KOPT-K1 (cell line): ENCODE measurements around the gene ELF3.
"Not testable (repeated sequence)": the region's sequence is repeated elsewhere in the genome, so short reads cannot be mapped to it uniquely, and the experiment has no call there.

Experiments used
- H3K27ac ChIP-seq: fragments of 200-600 bp; sonication (generic); 2 replicates; pipeline ENCODE4 v1.5.1; 2016; ENCODE audit warnings: antibody characterized with exemption, mild to moderate bottlenecking, low read depth, low read length; ENCODE audit not compliant: poor library complexity, severe bottlenecking
- H3K36me3 ChIP-seq: fragments of 200-600 bp; sonication (generic); 2 replicates; pipeline ENCODE4 v1.5.1; 2017; ENCODE audit warnings: antibody characterized with exemption, mild to moderate bottlenecking, low read length, moderate library complexity; ENCODE audit not compliant: insufficient read depth
- H3K9me3 ChIP-seq: fragments of 200-600 bp; sonication (generic); 2 replicates; pipeline ENCODE4 v1.5.1; 2017; ENCODE audit warnings: antibody characterized with exemption, low read length, mild to moderate bottlenecking; ENCODE audit not compliant: insufficient read depth, poor library complexity, severe bottlenecking

ELF3 gene

DNA sequence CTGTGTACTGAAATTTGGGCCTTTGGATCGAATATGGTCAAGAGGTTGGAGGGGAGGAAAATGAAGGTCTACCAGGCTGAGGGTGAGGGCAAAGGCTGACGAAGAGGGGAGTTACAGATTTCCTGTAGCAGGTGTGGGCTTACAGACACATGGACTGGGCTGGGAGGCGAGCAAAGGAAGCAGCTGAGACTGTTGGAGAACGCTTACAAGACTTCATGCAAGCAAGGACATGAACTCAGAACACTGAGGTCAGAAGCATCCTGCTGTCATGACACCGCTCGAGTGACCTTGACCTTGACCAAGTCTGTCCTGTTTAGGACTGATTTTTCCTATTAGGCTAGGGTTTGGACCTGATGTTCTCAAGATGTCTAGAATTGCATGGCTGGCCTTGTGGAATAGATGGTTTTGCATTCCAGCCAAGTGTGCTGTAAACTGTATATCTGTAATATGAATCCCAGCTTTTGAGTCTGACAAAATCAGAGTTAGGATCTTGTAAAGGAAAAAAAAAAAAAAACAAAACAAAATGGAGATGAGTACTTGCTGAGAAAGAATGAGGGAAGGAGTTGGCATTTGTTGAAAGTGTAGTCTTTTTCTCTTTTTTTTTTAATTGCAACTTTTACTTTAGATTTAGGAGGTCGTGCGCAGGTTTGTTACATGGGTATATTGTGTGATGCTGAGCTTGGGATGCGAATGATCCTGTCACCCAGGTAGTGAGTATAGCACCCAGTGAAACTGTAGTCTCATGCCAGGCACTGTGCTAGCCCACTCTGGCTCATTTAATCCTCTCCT, 5.8 kb downstream of the ELF3 start:
- H3K36me3 ChIP-seq: no peaks in the 10 kb centered on the region
- H3K27ac ChIP-seq: no peak overlapping the region
- H3K9me3 ChIP-seq: no peaks in the 10 kb centered on the region

DNA sequence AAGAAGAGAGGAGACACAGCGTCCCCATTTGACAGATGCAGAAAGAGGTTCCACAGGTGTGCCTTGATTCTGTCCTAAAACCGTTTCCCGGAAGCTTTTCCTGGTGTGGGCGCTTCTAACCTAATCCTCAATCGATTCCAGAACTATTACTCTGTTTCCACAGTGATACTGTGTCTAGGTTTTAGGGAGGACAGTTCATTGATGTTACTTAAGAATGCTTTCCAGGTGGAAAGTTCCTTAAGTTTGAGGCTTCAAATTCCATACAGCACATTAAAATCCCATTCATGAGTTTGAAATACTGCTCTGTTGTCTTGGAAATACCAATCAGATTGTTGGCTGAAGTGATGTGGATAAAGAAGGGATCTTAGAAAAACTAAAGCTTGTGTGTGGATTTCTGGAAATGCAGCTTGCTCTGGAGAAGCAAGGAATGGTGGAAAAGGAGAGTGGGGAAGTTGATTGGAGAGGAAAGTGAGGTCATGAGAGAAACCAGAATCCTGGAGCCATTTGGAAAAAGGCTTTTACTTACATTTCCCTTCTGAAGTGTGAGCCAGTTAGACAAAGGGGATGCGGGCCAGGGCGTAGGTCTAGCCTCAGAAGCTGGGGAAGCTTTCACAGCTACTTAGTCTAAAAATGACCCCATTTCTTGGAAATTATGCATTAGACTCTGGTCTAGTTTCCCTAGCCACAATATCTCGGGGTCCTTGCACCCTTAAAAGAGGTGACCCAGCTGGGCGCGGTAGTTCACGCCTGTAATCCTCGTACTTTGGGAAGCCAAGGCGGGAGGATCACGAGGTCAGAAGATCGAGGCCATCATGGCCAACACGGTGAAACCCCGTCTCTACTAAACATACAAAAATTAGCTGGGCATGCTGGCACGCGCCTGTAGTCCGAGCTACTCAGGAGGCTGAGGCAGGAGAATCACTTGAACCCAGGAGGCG, 6.7 kb downstream of the ELF3 start:
- no peaks in the 10 kb centered on the region for H3K36me3 ChIP-seq
- H3K9me3 ChIP-seq: no peaks in the 10 kb centered on the region
- H3K27ac ChIP-seq: no peak overlapping the region

DNA sequence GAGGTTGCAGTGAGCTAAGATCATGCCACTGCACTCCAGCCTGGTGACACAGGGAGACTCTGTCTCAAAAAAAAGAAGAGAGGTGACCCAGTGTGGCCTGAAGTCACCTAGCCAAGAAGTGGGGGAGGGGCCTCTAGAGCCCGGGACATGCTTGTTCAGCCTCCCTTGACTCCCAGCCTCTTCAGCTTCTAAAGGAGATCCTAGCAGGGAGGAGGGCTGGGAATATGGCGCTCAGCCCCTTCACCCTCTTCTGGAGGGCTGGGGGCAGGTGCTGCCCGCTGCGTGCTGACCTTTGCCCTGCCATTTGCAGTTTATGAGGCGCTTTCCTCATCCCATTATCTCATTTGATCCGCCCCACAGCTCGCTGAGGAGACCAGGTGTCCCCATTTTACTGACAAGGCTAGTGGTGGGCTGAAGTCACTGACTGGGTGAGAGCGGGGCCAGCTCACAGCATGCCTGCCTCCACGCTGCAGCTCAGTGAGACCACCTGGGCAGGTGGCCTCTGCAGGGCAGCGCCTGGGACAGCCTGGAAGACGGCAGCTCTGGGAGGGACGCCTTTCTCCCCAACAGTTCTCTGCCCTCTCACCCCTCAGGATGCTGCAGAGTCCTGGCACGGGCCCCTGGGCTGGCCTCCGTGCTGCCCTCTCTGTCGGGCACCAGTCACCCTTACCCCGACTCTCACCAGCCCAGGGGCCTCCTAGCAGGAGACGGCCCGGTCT, 7.5 kb downstream of the ELF3 start:
- Histone ChIP-seq H3K9me3 (no peaks in the 10 kb centered on the region), H3K36me3 (no peaks in the 10 kb centered on the region), H3K27ac (no peak overlapping the region)

DNA sequence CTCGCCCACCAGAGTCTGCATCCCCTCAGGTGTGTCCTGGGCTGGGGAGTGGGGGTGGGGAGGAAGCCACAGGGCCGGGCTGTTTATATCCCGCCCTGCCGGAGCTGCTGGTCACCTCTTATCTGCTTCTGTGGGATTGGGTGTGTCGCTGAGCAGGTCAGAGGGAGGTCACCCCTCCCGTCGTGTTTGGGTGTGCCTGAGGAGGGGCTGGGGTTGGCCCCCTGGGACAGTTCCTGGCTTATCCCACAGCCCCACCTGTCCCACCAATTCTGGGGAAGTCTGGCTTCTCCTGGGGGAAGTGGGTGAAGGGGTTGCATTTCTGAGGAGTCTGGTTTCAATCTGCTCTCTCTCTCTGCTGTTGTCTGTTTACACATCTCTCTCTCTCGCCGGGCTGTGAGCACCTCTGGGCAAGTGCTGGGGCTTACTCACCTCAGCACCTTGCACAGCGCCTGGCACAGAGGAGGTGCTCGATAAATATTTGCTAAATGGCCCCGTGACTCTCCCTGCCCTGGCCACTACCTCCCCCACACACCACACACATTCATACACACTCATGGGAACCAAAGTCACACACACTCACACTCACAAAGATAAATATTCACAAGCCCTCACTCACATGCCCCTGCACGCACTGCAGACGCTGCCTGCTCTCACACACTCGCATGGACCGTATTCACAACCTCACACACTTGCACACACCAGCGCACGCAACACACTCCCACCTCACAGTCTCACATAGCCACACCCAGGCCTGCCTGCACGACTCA, 8.3 kb downstream of the ELF3 start:
- Histone ChIP-seq H3K9me3 (no peaks in the 10 kb centered on the region), H3K27ac (no peak overlapping the region), H3K36me3 (no peaks in the 10 kb centered on the region)

GRCh38 chr1:202019235-202019558, 8.8 kb downstream of the ELF3 start:
- not testable (repeated sequence) for H3K36me3 ChIP-seq, H3K9me3 ChIP-seq, H3K27ac ChIP-seq

DNA sequence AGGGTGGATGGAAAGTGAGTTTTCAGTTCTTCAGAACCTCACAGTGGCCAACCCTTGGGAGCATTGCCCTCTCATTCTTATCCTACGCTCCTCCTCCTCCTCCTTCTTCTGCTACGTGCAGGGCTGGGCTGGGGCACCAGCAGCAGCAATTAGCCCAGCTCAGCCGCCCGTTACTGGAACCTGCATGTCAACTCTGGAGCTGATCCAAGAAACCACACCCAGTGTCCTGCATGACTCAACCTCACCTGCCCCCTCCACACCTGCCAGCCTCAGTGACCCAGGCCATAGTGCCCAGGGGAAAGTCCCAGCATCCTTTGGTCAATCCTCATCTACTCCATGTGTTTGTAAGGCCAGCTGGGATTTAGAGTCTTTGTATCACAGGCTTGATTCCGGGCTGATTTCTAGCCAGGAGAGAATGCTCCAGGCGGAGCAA, 12.6 kb downstream of the ELF3 start:
- H3K9me3 ChIP-seq: no peaks in the 10 kb centered on the region
- no peak overlapping the region for H3K27ac ChIP-seq
- H3K36me3 ChIP-seq: no peaks in the 10 kb centered on the region

DNA sequence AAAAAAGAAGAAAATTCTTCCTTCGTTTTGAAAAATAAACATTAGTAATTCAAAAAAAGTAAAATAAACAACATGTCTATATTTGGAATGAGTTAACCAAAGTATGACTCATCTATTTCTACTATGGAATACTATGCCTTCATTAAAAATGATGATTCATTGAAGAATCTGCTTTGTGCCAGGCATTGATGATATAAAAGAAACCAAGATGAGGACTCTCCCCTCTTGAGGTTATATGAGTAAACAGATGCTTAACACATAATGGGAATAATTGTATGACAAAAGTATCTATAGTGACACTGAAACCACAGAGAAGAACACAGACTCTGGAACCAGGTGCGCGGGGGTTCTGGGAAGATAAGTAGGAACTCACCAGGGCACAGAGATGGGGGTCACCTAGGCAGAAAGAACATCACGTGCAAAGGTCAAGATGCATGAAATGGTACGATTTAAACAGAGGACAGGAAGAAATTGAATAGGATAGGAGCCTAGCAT, 18.8 kb downstream of the ELF3 start:
- H3K9me3 ChIP-seq: no peaks in the 10 kb centered on the region
- no peak overlapping the region for H3K27ac ChIP-seq

DNA sequence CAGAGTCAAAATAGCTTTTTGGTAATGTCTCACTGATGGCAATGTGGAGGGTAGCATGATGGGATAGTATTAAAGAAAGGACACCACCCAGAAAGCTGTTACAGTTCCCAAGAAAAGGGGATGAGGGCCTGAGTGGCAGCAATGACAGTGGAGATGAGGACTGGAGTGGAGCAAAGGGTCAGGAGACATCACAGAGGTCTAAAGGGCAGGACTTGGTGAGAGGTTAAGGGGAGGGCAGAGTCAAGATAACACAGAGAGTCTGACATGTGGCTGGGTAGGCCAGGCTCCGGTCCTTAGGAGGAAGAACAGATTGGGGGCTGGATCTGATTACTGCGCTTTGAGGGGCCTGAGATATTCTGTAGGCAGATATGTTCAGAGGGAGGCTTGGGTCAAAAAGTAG, 19.3 kb downstream of the ELF3 start:
- Histone ChIP-seq H3K36me3 (no peaks in the 10 kb centered on the region), H3K9me3 (no peaks in the 10 kb centered on the region), H3K27ac (no peak overlapping the region)

More for the DNA sequence above, 18.8 kb downstream of the ELF3 start:
- no peaks in the 10 kb centered on the region for H3K36me3 ChIP-seq

DNA sequence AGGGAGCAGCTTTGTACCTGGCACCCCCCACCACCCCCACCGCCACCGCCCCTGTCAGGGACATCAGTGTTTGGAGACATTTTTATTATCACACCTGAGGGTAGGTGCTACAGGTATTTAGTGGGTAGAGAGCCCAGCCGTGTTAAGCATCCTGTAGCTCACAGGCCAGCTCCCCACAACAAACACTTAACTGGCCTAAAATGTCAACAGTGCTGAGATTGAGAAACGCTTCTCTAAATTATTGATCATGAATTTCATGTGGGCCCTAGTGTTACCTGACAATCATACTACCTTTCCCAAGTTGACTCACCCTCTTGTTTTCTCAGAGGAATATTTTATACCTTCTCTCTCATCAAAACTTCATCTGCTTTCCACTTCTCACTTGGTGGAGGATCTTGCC, 21.4 kb downstream of the ELF3 start:
- Histone ChIP-seq H3K9me3 (no peaks in the 10 kb centered on the region), H3K36me3 (no peaks in the 10 kb centered on the region), H3K27ac (no peak overlapping the region)

DNA sequence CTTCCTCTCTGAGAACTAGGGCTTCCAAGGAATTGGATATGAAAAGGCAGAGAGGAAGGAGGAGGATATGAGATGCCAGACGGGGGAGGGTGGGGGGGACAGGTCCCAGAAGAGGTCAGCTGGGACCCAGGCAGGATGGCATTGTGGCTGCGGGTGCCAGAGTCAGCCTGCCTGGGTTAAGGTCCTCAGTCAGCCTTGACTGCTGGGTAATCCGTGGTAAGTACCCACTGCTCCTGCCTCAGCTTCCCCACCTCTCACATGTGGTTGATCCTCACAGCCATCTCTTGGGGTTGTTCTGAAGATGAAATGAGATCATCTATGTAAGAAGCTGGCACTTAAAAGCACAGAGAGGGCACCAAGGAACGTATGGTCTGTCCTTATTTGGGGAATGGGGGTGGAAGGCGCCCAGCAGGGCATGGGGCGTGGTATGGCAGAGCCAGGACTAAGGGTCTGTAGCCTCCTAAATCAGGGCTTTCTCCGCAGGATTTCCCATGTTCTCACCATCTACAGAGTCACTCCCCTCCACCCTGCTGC, 23.8 kb downstream of the ELF3 start:
- Histone ChIP-seq H3K9me3 (no peaks in the 10 kb centered on the region), H3K27ac (no peak overlapping the region), H3K36me3 (no peaks in the 10 kb centered on the region)

DNA sequence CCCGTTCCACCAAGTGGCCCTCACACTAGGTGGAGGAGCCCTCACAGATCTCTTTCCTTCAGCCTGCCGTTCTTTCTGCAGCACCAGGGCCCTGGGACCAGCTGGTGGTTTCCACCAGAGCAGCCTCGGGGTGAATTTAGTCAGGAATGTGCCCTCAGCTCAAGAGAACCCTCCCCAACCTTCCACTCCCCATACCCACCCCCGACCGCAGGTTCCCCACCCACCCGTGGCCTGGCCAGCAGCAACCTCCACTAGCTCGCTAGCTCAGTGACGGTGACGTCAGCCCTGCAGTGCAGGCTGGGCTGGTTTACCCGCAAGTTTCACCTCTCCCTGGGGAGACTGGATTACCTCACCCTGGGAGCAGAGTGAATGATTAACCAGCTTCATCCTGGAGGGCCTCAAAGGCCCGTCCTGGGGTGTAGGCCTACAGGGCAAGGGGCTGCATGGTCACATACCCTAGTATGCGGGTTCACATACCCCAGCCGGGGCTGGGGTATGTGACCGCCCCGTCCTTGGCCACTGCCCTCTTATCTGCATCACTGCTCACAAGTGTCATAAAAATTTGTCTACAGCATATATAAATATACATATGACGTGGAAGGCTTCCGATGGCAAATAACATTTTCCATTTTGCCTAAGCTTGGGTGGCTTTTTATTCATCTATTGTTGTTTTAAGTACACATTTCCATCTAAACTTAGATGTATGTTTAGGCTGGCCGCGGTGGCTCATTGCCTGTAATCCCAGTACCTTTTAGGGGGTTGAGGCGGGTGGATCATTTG, 24.5 kb downstream of the ELF3 start:
- Histone ChIP-seq H3K36me3 (no peaks in the 10 kb centered on the region), H3K9me3 (no peaks in the 10 kb centered on the region), H3K27ac (no peak overlapping the region)

- Histone ChIP-seq H3K36me3 (no peaks in the 10 kb centered on the region), H3K9me3 (no peaks in the 10 kb centered on the region), H3K27ac (no peak overlapping the region)
Observed at GRCh38 chr1:202036595-202037387, 26.4 kb downstream of the ELF3 start.

- Histone ChIP-seq H3K27ac (no peak overlapping the region), H3K36me3 (no peaks in the 10 kb centered on the region), H3K9me3 (no peaks in the 10 kb centered on the region)
Observed at GRCh38 chr1:202037706-202038296, 27.4 kb downstream of the ELF3 start.
